Activated CD8-positive, alpha-beta memory T cell treated with anti-CD3 and anti-CD28 coated beads, Interleukin-2, amount 50 U/mL, for 24 hours (primary cell): ENCODE results near the gene FAM118B.
"Not testable (repeated sequence)": the region's sequence is repeated elsewhere in the genome, so short reads cannot be mapped to it uniquely, and the experiment has no call there.

Experiments
- DNase-seq: peaks from one replicate; pipeline ENCODE4 v3.0.0-alpha.2; 2020; ENCODE audit errors: extremely low read depth

Gene FAM118B

DNA sequence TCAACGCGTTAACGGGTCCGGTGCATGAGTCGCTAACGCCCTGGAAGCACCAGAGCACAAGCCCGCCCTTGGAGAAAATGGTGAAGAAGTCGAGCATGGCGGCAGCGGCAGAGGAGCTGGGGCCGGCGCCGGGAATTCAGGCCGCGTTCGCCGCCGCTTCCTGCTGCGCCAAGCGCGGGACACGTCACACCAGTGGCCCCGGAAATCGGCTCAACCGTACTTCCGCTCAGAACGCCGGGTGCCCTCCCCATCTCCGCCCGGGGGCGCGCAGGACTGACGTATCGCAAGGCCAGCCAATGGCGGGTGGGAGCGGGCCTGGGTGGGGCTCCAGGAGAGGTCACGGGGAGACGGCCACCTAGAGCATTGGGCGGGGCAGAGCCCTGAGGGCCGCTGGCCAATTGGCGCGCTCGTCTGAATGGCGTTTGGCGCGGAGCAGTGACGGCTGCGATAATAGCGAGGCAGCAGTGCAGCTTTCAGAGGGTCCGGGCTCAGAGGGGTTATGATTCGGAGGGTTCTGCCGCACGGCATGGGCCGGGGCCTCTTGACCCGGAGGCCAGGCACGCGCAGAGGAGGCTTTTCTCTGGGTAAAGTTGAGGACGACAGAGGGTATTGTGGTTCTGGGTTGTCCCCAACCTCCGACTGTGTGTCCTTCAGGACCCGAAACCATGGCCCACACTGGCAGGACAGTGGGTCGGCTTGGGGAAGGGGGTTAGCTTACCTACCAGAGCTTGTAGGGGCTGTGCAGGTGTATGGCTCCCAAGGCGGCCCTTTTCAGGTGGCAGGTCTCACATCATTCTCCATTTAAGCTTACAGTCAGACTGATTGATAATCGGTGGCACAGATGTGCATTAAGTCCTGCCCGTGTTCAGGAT lies 57.4 kb downstream of the FAM118B start, which contains the start of the genes FOXRED1 and SRPRA:
Gene FOXRED1 (plus strand): TSS at position 447 of the 872 bp plus-strand sequence. CDS start 53 bp downstream, at position 500.
Gene SRPRA (minus strand): TSS at position 188 of the 872 bp plus-strand sequence. CDS start 91 bp downstream, at position 97.
- peak; percentile 98 for DNase-seq

DNA sequence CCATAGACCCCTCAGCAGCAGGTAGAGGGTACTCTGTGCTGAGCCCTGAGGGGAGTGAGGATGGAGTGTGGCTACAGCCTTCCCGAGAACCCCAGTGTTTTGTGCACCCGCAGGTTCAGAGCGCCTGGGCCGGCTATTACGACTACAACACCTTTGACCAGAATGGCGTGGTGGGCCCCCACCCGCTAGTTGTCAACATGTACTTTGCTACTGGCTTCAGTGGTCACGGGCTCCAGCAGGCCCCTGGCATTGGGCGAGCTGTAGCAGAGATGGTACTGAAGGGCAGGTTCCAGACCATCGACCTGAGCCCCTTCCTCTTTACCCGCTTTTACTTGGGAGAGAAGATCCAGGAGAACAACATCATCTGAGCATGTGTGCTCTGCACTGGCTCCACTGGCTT lies 65.7 kb downstream of the FAM118B start:
- DNase-seq: no peak

DNA sequence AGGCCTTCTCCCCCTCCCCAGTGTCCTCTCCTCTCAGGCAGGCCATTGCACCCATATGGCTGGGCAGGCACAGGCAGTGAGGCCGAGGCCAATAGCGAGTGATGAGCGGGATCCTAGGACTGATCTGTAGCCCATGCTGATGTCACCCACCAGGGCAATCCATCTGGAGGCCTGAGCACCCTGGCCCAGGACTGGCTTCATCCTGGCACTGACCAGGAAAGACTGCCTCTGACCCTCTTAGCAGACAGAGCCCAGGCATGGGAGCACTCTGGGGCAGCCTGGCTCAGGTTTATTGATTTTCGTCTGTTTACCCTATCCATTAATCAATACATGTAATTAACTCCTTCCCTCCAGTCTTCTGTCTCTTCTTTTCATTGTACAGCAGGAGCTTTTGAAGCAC lies 66.2 kb downstream of the FAM118B start:
- no peak for DNase-seq

DNA sequence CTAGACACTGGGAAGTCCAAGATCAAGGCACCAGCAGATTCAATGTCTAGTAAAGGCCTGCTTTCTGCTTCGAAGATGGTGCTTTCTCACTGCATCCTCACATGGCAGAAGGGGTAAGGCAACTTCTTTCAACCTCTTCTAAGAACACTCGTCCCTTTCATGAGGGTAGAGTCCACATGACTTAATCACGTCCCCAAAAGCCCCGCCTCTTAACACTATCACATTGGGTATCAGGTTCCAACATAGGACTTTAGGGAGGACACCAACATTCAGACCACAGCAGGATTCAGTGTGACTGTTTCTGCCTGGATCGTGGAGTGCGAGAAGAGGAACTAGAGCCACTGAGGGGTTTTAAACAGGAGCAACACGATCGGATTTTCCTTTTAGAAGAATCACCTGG lies 67.6 kb downstream of the FAM118B start:
- no peak for DNase-seq

DNA sequence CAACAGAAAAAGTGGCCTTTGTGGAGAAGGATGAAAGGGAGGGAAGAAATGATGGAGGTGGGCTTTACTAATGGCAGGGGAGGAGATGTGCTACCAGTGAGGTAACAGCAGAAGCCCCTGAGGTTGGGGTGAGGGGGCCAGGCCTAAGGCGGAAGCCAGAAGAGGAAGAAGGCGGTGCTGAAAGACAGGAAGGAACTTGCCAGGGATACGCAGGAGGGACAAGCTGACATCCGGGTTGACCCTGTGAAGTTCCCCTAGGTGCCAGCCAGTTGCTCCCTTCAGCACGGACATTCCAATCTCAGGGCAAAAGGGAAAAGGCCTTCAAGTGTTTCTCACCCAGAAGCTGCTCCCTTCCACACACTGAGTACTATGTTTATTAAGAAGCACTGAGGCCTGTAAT lies 69.0 kb downstream of the FAM118B start:
- DNase-seq: no peak

DNA sequence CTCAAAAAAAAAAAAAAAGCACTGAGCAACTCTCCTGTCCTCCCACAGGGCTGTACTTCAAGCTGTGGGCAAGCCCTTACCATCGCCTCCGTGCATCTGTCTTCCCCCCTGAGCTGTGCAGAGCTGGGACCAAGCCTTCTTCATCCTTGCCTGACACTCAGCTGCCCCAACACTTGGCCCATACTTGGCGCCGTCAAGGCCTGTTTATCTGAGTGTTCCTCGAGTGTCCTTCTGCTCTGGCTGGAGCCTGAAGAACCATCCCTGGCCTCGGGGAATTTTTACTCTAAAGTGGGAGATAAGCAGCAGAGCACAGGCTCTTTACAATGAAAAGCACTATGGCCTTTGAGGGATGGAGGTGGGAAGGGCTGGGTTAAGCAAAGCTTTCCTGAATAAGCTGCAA lies 69.7 kb downstream of the FAM118B start:
- DNase-seq: no peak

DNA sequence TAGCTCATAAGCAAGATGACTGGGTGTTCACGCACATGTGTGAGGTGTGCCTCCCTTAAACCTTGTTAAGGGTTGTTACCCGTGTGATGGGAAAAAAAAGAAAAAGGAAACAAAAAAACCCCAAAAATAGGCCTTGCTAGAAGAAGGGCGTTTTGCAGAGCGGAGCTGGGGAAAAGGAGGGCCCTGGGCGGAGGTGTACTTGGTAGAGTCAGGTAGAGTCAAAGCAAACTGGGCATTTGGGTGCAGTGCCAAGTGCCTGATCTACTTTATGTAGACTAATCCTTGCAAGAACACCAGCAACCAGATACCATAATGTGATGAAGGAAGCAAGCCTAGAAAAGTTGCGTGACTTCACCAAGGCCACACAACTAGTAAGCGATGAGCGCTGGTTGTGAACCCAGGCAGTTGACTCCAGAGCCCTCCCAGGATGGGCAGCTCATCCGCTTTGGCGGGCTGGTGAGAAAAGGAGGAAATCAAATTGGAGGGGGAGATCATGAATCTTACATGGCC lies 70.1 kb downstream of the FAM118B start:
- DNase-seq: no peak

DNA sequence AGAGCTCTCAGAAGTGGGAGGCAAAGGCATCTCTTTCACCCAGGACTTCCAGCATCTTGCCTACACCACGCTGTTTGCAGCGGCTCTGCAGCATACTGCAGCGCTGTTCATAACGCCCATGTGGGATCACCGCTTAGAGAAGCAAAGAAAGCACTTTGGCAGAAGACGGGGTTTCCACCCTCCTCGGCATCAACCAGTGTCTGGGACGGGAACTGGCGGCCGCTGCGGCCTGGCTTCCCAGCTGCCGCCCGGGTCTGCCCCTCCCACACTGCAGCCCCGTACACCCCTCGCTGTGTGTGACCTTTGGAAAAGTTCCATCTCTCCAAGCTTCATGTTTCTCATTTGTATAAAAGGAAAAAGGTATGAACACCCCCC lies 70.8 kb downstream of the FAM118B start:
- no peak for DNase-seq

DNA sequence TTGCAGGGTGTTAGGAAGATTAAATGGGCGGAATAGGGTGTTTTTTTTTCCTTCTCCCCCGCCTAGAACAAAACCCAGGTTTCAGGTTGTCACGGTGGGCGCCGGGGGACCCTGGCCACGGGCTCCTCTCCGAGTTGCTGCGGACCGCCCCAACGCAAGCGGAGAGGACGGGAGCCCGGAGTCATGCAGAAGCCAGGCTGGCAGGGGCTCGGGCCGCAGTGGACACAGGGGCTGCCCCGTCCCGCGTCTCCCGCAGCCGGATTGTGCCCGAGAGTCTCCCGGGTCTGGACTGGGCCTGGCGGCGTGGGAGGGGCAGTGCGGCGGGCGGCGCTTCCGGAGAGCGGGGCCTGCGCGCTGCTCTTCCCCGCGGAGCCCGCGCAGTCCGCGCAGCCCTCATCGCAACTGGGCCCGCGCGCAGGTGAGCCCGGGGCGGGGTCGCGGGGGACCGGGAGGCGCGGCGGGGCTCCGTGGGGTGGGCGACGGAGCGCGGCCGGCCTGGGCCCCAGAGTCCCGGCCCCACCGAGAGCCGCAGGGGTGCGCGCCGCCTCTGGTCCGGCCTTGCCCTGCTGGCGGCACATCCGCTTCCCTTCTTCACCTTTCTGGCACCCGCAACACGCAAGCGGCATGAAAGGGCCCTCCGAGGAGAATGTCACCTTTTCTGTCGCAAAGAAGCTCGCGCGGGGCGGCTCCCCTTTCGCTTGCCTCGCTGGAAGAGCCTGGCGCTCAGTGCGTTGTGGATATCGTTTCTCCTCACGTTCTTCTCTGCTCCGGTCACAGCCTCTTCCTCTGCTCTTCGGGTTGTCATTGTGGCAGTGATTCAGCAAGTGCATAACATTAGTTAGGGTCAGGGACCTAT lies 71.4 kb downstream of the FAM118B start, which contains the start of gene TIRAP:
Gene TIRAP (plus strand): TSS at position 358 of the 856 bp plus-strand sequence. CDS start 7,802 bp downstream, outside the sequence.
- DNase-seq: no peak

DNA sequence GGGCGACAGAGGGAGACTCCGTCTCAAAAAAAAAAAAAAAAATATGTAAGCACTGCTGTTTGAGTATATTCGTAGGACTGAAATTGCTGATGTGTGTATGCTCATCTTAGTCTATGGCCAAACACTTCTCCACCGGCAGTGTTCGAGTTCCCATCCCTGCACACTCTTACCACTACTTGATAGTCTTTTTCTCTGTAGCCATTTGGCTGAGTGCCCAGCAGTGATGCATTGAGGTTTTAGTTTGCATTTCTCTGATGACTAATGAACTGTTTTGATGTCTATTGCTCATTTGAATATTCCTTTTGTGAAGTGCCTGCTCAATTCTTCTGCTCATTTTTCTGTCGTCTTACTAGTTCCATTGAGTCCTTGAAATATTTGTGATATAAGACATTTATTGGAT lies 73.2 kb downstream of the FAM118B start:
- DNase-seq: peak; percentile 73

DNA sequence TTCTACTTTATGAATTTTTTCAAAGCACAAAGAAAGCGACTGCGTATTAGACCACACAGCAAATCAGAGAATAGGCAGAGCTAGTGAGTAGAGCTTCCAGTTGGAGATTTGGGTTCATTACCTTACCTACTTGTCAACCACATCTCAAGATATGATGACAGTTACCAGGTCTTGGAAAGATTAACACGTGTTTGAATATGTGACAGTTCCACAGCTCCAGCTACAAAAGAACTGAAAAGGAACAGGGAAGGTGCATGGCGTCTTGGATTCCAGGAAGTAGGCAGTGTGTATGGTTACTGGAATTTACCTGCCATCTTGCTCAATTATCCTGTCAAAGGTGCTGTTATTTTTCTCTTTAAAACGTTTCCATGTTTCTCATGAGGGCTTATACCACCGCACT lies 76.7 kb downstream of the FAM118B start:
- DNase-seq: no peak

DNA sequence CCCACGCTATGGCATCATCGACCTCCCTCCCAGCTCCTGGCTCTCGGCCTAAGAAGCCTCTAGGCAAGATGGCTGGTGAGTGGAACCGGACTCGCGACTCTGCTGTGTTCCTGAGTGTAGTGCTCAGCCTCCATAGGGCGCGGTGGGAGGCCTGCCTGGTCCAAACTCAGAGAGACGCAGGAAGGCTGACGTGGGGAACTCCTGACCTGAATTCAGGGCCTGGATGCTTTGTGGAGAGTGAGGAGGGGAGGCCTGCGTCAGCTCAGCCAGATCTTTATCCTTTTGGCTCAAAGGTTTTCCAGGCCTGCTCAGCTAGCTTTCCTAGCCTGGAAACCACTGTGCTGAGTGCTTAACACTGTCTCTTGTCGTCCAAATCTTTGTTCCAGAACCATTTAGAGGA lies 79.3 kb downstream of the FAM118B start:
- DNase-seq: no peak

DNA sequence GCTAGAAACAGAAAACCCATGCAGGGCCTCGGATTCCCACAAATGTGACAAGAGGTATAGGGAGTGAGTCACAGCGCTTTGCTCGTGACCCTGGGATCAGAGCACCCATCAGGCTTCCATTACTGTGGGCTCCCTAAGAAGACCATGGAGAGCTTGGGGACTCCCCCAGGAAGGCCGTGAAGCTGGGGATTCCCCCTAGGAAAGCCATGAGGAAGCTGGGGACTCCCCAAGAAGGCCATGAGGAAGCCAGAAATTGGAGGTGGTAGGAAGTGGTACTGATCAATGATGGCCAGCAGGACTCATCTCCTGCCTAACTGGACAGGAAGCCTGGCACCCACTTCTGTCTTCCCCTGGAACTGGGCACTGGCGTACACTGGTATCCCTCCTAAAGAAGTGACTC lies 82.1 kb downstream of the FAM118B start:
- no peak for DNase-seq

DNA sequence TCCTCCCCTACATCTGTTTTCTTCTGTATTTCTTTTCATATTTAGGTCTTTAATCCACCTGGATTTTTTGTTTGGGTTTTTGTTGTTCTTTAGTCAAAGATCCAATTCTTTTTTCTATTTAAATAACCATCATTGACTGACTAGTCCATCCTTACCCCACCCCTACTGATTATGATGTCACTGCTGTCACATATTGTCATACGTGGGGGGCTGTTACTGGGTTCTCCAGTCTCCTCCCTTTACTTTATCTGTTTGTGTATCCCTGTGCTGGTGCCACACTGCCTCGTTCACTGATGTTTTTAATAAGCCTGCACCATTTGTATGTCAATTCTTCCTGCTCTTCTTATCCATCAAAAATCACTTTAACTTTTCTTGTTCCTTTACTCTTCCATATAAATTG lies 85.4 kb downstream of the FAM118B start:
- DNase-seq: no peak

DNA sequence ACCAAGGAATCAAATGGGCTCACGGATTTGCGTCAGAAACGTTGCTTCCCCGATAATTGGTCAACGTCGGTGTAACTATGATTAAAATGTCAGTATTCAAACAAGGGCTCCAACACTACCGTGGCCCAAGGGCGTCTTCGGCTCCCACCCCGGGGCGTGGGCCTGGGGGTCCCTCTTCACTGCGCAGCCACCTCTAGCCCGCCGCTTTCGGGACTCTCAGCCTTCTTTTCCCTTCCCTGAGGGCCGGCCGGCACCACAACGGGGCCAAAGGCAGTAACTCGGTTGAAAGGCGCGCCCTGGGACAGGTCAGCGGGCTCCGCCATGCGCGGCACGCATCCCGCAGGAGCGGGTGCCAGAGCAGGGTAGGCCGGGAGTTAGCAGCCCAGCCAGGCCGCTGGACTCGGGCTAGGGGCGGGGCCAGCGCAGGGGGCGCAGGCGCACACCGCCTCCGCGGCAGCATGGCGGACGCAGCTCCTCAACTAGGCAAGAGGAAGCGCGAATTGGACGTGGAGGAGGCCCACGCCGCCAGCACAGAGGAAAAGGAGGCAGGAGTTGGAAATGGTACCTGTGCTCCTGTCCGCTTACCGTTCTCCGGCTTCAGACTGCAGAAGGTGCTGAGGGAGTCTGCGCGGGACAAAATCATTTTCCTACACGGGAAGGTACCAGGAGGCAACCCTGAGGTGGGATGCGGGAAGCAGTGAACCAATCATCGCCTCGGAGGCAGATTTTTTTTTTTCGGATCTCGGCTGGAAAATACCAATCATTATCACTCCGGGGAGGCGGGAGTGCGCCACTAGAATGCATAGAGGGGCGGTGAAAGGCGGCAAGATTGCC lies 92.3 kb downstream of the FAM118B start, which contains the start of gene DCPS:
Gene DCPS (plus strand): TSS at position 438 of the 834 bp plus-strand sequence. CDS start 21 bp downstream, at position 459.
- DNase-seq: peak; percentile 72

DNA sequence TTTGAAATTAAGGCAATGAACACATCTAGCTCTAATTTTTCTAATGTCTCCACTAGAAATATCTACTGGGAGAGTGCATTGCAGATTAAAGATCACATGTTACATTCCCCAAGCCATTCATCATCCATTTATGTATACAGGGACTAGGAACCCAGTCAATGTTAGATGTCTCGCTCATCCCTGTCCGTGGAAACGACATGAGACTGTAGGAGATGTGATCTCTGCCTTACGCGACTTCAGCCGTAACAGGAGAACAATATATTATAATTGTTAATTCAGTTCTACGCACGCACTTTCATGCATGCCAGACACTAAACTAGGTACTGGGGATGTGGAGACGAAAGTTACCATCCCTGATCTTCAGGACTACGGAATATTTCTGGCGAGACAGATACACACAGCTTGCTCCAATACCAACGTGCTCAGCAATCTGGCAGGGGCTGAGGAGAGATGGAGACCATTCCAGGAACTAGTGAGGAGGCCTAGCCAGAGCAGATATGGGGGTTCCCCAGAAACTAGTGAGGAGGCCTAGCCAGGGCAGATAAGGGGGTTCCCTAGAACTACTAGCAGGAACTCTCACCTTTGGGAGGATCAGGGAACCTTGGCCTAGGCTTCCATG lies 93.0 kb downstream of the FAM118B start:
- DNase-seq: no peak

DNA sequence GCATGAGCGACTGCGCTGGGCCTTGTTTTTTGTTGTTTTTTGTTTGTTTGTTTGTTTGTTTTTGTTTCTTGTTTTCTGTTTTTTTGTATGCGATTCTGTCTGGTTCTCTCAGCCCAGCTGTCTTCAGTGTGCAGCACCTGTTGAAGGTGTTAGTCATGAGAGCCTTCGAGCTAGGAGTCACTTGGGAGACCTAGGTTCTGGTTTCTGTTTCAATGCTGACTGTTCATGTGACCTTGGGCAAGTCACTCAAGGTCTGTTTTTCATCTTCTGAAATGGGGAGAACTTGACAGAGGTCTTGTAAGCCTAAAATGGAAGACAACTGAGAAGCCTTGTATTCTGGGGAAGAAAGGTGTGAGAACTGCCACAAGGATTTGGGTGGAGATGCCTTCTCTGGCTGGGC lies 94.1 kb downstream of the FAM118B start:
- DNase-seq: no peak

DNA sequence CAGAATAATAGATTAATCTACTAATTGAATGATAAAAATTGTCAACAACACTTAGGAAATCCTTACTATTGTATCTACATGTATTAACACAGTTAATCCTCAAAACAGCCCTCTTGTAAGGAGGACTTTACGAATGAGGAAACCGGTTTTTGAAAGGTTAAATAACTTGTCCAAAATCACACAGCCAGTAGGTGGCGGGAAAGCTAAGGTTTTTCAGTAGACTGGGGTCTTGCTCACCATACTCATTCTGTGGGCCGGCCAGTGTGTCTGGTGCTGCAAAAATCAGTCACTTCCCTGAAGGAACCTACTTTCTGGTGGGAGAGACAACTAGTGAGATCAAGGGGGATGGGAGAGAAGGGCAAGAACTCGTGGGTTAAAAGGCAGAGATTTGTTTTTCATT lies 96.1 kb downstream of the FAM118B start:
- no peak for DNase-seq

DNA sequence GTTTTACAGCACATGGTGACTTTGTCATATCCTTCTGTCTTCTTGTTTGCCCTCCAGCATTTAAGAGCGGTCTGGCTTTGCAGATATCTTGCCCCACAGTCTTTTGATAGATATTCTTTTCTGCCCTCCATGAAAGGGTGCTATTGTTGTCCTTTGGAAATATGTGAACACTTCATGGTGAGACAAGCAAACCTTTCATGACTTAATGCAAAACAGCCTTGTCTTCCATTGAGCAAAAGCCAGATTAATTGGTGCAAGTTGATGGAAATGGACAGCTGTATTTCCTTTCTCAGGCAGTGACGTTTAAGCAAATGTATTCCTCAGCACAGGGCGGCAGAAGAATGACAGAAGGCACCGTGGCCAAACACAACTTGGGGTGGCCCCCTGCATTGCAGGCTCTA lies 96.7 kb downstream of the FAM118B start:
- DNase-seq: no peak

DNA sequence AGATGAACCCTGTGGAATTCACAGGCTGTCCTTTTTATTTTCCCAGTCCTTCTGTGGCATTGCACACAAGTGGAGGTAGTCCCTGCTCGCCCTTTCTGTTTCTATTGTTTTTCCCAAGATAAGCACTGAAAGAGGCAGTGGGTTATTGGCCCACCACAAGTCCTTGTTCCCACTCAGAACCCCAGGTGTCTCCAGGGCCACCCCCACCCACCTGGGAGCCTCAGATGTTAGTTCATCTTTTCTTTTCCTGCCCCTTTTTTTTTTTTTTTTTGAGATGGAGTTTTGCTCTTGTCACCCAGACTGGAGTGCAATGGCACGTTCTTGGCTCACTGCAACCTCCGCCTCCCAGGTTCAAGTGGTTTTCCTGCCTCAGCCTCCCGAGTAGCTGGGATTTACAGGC lies 97.2 kb downstream of the FAM118B start:
- not testable (repeated sequence) for DNase-seq
